Kidney (tissue), 14 donors: Measurements from ENCODE around the gene ADSS2. TPM values are rescaled to one million over a fixed set of nuclear protein-coding genes. Genes with fewer than 3 reads are reported as not detected.

Experiments used
- DNase-seq, 5 donors: peaks; one replicate each; pipeline ENCODE4 v3.0.0-alpha.2; 2013 to 2020
- FAIRE-seq: peaks from 2 replicates; lab custom pipeline; 2012; peaks lifted over from hg19 to GRCh38; lab: Jason Lieb, UNC
- H3K27ac ChIP-seq, 2 donors: one replicate each; pipeline ENCODE4 v1.7.0; 2013; ENCODE audit warnings: low read depth in 2 of 2, low read length in 2 of 2, inconsistent platforms in 1 of 2
- H3K27me3 ChIP-seq: one replicate; pipeline ENCODE4 v1.7.1; 2013; ENCODE audit warnings: low read length, inconsistent platforms; ENCODE audit not compliant: control insufficient read depth, insufficient read depth
- H3K36me3 ChIP-seq, 3 donors: one replicate each; pipeline versions ENCODE4 v1.7.0 to v1.7.1; 2013; ENCODE audit warnings: low read length in 3 of 3, control low read depth in 1 of 3, inconsistent platforms in 1 of 3; ENCODE audit not compliant: insufficient read depth in 3 of 3, control insufficient read depth in 2 of 3
- H3K4me1 ChIP-seq, 3 donors: one replicate each; pipeline versions ENCODE4 v1.7.0 to v1.7.1; 2013; ENCODE audit warnings: low read length in 3 of 3, inconsistent platforms in 1 of 3, low read depth in 1 of 3; ENCODE audit not compliant: control insufficient read depth in 2 of 3, insufficient read depth in 2 of 3
- H3K4me3 ChIP-seq, 3 donors: one replicate each; pipeline versions ENCODE4 v1.7.0 to v1.8.1; 2013; ENCODE audit warnings: low read length in 3 of 3, control low read depth in 1 of 3, inconsistent platforms in 1 of 3
- H3K9ac ChIP-seq, 3 donors: one replicate each; pipeline versions ENCODE4 v1.7.0 to v1.7.1; 2013; ENCODE audit warnings: low read length in 3 of 3, control low read depth in 1 of 3, inconsistent platforms in 1 of 3
- H3K9me3 ChIP-seq, 3 donors: one replicate each; pipeline versions ENCODE4 v1.7.0 to v1.7.1; 2013; ENCODE audit warnings: low read length in 3 of 3, control low read depth in 1 of 3, inconsistent platforms in 1 of 3; ENCODE audit not compliant: control insufficient read depth in 2 of 3, insufficient read depth in 1 of 3
- intact Hi-C: fragments of 100-400 bp; cut with DNase I; formaldehyde crosslinking; loops from one replicate; pipeline ENCODE4 v1.11.1; 2022
- polyA plus RNA-seq: library from polyadenylated mRNA; stranded (reverse); fragments of 350-450 nt; fragmentation: Illumina TruSeq; extraction: RNeasy Lipid Tissue Mini Kit (QIAGEN cat#74804); gene quantifications from one replicate; pipeline ENCODE4 v1.2.3, GENCODE V29; 2014; ENCODE audit warnings: low read depth, low replicate concordance; ENCODE audit not compliant: insufficient read depth
- total RNA-seq: library from RNA; stranded (reverse); fragmentation: NEBNext Ultra II Directional; extraction: Animal tissue kit (Norgen Biotek cat#: 25700); gene quantifications from one replicate; pipeline ENCODE4 v1.2.1, GENCODE V29; 2021
- TF ChIP-seq, protein P1 (sequence below): IDR thresholded peaks from 3 replicates; pipeline ENCODE4 v1.5.1; 2012; ENCODE audit warnings: mild to moderate bottlenecking, moderate library complexity, borderline replicate concordance; ENCODE audit not compliant: insufficient read depth; ENCODE audit errors: extremely low read depth
- donor health status: control.
- donor health status: control.
- donor health status: control.
- donor health status: control.
- donor health status: control.
- donor health status: DM: yes; HTN: yes; CAD: no.
- donor health status: Normal renal cell carcinoma (clear cell type).

ADSS2 gene
- total and polyA plus RNA-seq, 2 donors from 2014 or later, result 19.7 to 50.3 TPM

DNA sequence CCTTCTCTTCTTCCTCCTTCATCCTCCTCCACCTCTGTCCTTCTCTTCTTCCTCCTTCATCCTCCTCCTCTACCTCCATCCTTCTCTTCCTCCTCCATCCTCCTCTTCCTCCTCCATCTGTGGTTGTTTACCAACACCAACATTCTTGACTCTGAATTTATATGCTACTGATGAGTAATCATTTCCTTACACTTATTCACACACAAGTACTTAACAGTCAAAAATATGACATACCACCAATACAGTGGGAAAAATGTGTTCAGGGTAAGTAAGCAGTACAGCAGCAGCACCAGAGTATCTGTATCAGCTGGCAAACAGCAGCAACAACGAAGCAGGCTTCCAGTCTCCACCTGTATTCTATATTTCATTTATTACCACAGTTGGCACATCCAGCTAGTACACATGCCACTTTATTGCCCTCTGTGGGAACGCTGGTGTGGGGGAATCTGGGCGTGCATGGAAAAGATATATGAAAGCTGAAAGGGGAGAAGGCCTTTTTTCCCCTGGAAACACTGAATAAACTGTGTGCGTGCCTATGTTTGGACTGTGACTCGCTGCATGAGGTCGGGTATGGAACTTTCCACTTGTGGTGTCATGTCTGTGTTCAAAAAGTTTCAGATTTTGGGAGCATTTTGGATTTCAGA, 16.0 kb downstream of the ADSS2 start:
- peaks cover 0 to 18% (median 2%) of the 10 kb centered on the region in 3 donors for H3K36me3 ChIP-seq
- no peak overlapping the region for H3K27ac ChIP-seq
- FAIRE-seq (no peak), DNase-seq (no peak)
- H3K9ac ChIP-seq, result no peak overlapping the region
- TF ChIP-seq, protein P1, sequence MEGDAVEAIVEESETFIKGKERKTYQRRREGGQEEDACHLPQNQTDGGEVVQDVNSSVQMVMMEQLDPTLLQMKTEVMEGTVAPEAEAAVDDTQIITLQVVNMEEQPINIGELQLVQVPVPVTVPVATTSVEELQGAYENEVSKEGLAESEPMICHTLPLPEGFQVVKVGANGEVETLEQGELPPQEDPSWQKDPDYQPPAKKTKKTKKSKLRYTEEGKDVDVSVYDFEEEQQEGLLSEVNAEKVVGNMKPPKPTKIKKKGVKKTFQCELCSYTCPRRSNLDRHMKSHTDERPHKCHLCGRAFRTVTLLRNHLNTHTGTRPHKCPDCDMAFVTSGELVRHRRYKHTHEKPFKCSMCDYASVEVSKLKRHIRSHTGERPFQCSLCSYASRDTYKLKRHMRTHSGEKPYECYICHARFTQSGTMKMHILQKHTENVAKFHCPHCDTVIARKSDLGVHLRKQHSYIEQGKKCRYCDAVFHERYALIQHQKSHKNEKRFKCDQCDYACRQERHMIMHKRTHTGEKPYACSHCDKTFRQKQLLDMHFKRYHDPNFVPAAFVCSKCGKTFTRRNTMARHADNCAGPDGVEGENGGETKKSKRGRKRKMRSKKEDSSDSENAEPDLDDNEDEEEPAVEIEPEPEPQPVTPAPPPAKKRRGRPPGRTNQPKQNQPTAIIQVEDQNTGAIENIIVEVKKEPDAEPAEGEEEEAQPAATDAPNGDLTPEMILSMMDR, result no peak
- peaks cover 0 to 2% (median 0%) of the 10 kb centered on the region in 3 donors for H3K4me1 ChIP-seq
- H3K4me3 ChIP-seq, result no peak overlapping the region
- intact Hi-C loops, result no loop called here
- H3K9me3 ChIP-seq, result no peaks in the 10 kb centered on the region
- no peaks in the 10 kb centered on the region for H3K27me3 ChIP-seq

DNA sequence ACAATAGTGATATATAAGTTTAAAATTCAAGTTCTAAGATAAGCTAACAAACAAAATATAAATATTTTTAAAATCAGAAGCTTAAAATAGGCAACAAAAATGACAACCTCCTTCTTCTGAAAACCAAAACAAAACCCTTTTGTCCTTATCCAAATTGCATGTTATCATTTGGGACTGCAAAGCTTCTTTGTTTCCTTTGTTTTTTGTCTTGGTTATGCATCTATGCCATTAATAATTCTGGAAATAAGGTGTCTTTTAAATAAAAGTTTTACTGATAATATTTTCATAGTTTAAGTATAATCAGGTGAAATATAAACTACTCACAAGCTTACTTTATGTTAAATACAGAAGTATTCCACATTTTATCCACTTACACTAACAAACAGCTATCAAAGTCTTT, 20.5 kb downstream of the ADSS2 start:
- Histone ChIP-seq H3K36me3 (peaks cover 2 to 25% (median 4%) of the 10 kb centered on the region in 3 donors), H3K4me3 (no peak overlapping the region), H3K4me1 (no peaks in the 10 kb centered on the region), H3K27me3 (no peaks in the 10 kb centered on the region), H3K27ac (no peak overlapping the region), H3K9ac (no peak overlapping the region), H3K9me3 (no peaks in the 10 kb centered on the region)
- FAIRE-seq (no peak), DNase-seq (no peak)
- intact Hi-C loops, result no loop called here
- TF ChIP-seq, protein P1, result no peak

DNA sequence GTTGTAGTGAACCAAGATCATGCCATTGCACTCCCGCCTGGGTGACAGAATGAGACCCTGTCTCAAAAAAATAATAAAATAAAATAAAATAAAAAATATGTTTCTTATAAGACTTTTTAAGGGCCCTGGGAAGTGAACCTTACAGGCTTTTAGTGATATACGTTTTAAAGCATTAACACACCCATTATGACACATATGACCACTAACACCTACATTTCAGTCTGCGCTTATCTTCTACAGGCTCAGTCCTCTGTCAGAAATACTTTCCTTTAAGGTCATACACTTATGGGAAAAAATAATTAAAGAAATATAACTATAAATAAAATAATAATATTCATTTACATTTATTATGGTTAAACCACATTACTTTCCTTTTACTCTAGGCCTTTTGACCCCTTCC, 21.9 kb downstream of the ADSS2 start:
- no peaks in the 10 kb centered on the region for H3K27me3 ChIP-seq
- DNase-seq (no peak), FAIRE-seq (no peak)
- no peaks in the 10 kb centered on the region for H3K9me3 ChIP-seq
- H3K4me1 ChIP-seq, result no peaks in the 10 kb centered on the region
- H3K9ac ChIP-seq, result no peak overlapping the region
- TF ChIP-seq, protein P1, result no peak
- H3K4me3 ChIP-seq, result no peak overlapping the region
- peaks cover 2 to 20% (median 6%) of the 10 kb centered on the region in 3 donors for H3K36me3 ChIP-seq
- intact Hi-C loops, result no loop called here
- H3K27ac ChIP-seq, result no peak overlapping the region
